Testis (tissue), 5 donors: ENCODE results near the gene PARP6. TPM values are rescaled to one million over a fixed set of nuclear protein-coding genes. Genes with fewer than 3 reads are reported as not detected.
A peak's percentile ranks its signal among the peaks of the same experiment; 100 is the strongest.

Source experiments
- DNase-seq: peaks from one replicate; pipeline ENCODE4 v3.0.0-alpha.2; 2019
- H3K27ac ChIP-seq, 2 donors: fragments of 200-600 bp; sonication (generic); one replicate each; pipeline ENCODE4 v1.5.1; 2019
- H3K27me3 ChIP-seq: fragments of 200-600 bp; sonication (generic); one replicate; pipeline ENCODE4 v1.5.1; 2019
- H3K36me3 ChIP-seq: fragments of 200-600 bp; sonication (generic); one replicate; pipeline ENCODE4 v1.5.1; 2017; ENCODE audit warnings: low read depth; ENCODE audit errors: missing control alignments
- H3K4me1 ChIP-seq: fragments of 200-600 bp; sonication (generic); one replicate; pipeline ENCODE4 v1.5.1; 2019
- H3K4me3 ChIP-seq, 2 donors: fragments of 200-600 bp; sonication (generic); one replicate each; pipeline ENCODE4 v1.5.1; 2017 to 2019
- H3K9me3 ChIP-seq: fragments of 200-600 bp; sonication (generic); one replicate; pipeline ENCODE4 v1.5.1; 2017
- POLR2A ChIP-seq: fragments of 450-650 bp; IDR thresholded peaks from one replicate; pipeline ENCODE4 v1.6.1; 2017; ENCODE audit warnings: antibody characterized with exemption, mild to moderate bottlenecking, moderate library complexity
- WGBS, 2 donors: methylation state at CpG; one replicate each; pipeline ENCODE4 v1.1.5; 2018; 5-methylcytosine and 5-hydroxymethylcytosine counted together
- intact Hi-C: fragments of 100-400 bp; cut with DNase I; formaldehyde crosslinking; loops from one replicate; pipeline ENCODE4 v1.15.1; 2023; ENCODE audit warnings: low total_unique reads
- long read RNA-seq, 2 donors: transcript quantifications; one replicate each; lab custom pipeline, GENCODE V29; 2026
- polyA plus RNA-seq: library from polyadenylated mRNA; stranded (reverse); fragments of 350-450 nt; fragmentation: Illumina TruSeq; extraction: RNeasy Lipid Tissue Mini Kit (QIAGEN cat#74804); gene quantifications from one replicate; pipeline ENCODE4 v1.2.3, GENCODE V29; 2014; ENCODE audit warnings: low read depth, low replicate concordance; ENCODE audit not compliant: insufficient read depth
- total RNA-seq, 2 donors: library from RNA; depleted of rRNA; stranded (reverse); fragments of >200 nt; gene quantifications; one replicate each; pipeline ENCODE4 v1.2.3, GENCODE V29; 2016
- TF ChIP-seq, protein P1 (sequence below), 3 experiments: fragments of 450-650 bp in 2 of 3; fragments of 200-600 bp in 1 of 3; sonication (generic) in 1 of 3; IDR thresholded peaks; one replicate each; pipeline ENCODE4 v1.5.1; 2016 to 2019; ENCODE audit warnings: antibody characterized with exemption in 3 of 3, mild to moderate bottlenecking in 2 of 3, moderate library complexity in 1 of 3

The PARP6 gene, protein sequence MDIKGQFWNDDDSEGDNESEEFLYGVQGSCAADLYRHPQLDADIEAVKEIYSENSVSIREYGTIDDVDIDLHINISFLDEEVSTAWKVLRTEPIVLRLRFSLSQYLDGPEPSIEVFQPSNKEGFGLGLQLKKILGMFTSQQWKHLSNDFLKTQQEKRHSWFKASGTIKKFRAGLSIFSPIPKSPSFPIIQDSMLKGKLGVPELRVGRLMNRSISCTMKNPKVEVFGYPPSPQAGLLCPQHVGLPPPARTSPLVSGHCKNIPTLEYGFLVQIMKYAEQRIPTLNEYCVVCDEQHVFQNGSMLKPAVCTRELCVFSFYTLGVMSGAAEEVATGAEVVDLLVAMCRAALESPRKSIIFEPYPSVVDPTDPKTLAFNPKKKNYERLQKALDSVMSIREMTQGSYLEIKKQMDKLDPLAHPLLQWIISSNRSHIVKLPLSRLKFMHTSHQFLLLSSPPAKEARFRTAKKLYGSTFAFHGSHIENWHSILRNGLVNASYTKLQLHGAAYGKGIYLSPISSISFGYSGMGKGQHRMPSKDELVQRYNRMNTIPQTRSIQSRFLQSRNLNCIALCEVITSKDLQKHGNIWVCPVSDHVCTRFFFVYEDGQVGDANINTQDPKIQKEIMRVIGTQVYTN
- total RNA-seq (100 to 1,000 TPM; 114 to 182 TPM), polyA plus RNA-seq (190 TPM)
- long read RNA-seq, donor 1, partial matches to known transcripts: 0 of 1 reads
- long read RNA-seq, donor 1, other reads (novel, unspliced or antisense): 0 of 1 reads
- long read RNA-seq, donor 2, partial matches to known transcripts: 0 of 1 reads
- long read RNA-seq, donor 2, other reads (novel, unspliced or antisense): 0 of 1 reads

DNA sequence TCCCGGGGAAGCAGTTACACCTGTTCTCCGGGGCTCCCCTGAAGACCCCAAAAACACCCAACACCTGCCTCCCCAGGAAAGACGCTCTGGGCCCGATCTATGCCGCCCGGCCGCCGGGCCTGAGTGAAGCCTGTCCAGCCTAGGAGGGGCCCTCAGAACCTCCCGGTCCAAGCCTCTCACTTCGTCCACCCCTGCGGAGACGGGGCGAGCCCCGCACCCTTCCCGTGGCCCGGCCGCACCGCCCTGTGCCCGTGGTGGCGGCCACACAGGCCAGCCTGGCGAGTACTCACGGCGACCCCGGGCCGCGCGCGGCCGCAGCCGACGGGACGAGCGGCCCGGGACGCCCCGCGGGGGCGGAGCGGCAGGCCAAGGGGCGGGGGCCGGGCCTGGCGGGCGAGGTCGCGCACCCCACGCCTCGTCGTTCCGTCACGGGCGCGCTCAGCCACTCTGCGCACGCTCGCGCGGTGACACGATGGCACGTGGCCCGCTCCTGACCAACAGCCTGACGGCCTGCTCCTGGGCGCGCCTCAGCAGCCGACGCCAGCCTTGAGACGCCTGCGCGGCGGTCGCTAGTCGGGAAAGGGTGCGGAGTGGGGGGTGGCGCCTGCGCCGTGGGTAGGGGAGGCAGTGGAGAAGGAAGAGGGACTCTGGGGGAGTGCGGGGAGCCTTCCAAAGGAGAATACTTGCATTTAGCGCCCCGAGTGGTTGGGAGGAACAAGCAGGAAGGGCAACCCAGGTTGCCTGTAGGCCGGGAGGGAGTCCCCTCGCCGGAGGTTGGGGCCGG is at the start of gene PARP6:
Gene PARP6, minus strand, starts transcription at position 342 of the 784 bp plus-strand sequence. CDS start 5,077 bp downstream, outside the sequence.
- TF ChIP-seq, protein P1, sequence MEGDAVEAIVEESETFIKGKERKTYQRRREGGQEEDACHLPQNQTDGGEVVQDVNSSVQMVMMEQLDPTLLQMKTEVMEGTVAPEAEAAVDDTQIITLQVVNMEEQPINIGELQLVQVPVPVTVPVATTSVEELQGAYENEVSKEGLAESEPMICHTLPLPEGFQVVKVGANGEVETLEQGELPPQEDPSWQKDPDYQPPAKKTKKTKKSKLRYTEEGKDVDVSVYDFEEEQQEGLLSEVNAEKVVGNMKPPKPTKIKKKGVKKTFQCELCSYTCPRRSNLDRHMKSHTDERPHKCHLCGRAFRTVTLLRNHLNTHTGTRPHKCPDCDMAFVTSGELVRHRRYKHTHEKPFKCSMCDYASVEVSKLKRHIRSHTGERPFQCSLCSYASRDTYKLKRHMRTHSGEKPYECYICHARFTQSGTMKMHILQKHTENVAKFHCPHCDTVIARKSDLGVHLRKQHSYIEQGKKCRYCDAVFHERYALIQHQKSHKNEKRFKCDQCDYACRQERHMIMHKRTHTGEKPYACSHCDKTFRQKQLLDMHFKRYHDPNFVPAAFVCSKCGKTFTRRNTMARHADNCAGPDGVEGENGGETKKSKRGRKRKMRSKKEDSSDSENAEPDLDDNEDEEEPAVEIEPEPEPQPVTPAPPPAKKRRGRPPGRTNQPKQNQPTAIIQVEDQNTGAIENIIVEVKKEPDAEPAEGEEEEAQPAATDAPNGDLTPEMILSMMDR (IDR thresholded peaks at IDR 0.05): peak; percentile 75 to 95 (median 90)
- no peak for TF ChIP-seq POLR2A
- Histone ChIP-seq H3K27ac (peak within 1 kb of the TSS; percentile 90 to 92), H3K36me3 (no peaks in the 10 kb centered on the region), H3K4me1 (peaks cover 19% of the 10 kb centered on the region), H3K27me3 (no peaks in the 10 kb centered on the region), H3K4me3 (peak within 1 kb of the TSS; percentile 81 to 89), H3K9me3 (no peaks in the 10 kb centered on the region)
- intact Hi-C loops: loop anchor here (2.0 to 10.0 kb wide), 2 partner anchors 42 to 68 kb away; partner anchors contain the start of gene PKM
- 0 to 2% methylated on average over 13 to 62 of the region's 82 CpGs for WGBS, 2 donors
- peak; percentile 97 for DNase-seq

DNA sequence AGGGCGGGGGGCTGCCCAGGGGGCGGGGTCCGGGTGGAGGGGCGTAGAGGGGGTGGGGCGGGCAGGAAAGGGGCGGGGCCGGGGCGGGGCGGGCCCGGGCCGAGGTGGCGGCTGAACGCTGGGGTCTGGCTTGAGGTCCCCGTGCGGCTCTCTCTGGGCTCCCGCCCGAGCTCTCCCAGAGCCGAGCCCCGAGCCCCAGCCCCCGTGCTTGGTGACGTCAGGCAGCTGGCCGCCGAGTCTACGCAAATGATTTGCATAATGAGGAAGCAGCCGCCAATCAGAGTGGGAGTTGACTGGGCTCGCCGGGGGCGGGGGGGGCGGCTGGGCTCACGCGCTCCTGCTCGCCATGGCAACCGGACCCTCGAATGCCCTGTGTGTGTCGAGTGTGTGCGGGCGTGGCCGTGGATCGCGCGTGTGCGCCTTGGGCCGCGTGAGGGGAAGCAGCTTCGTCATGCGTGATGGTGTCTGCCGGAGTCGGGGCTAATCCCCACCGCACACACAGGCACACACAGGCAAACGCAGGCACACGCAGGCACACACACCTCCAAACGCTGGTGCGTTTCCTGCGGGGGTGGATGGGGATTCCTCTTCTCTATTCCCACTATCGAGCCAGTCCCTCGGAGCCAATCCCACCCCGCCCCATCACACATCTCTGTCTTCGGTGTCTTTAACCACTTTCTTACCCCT is 47.8 kb upstream of the PARP6 start, which contains the start of gene CELF6:
Gene CELF6, minus strand, starts transcription at position 173 of the 687 bp plus-strand sequence. CDS start 283 bp downstream, outside the sequence.
- H3K27me3 ChIP-seq: no peaks in the 10 kb centered on the region
- intact Hi-C loops: no loop called here
- H3K27ac ChIP-seq: no peak within 1 kb of the TSS

DNA sequence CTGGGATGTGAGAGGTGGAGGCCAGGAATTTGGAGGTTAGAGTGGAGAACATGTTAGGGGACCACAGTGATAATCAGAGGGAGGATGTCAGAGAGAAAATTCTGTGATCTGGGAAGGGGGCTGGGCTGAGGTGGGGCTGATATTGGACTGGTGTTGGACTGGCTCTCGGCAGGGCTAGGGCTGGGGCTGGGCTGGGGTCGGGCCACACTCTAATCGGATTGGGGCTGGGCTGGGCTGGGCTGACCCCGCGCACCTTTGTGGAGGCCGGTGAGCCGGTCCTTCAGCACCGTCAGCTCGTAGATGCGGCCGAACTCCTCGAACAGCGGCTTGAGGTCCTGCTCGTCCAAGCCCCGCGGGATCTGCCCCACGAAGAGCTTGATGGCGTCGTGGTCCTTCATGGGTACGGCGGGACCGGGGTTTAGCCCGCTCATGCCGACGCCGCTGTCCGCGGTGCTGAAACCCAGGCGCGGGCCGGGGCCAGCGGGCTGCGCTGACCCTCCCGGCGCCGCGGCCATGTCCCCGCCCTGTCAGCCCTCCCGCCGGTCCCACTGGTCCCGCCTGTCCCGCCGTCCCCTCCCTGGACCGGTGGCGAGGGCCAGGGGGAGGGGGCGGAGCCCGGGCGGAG is 47.1 kb upstream of the PARP6 start:
- H3K27me3 ChIP-seq: no peaks in the 10 kb centered on the region
- no peaks in the 10 kb centered on the region for H3K36me3 ChIP-seq
- no peak overlapping the region for H3K27ac ChIP-seq
- no peaks in the 10 kb centered on the region for H3K9me3 ChIP-seq
- no peak for TF ChIP-seq POLR2A
- TF ChIP-seq, protein P1 (IDR thresholded peaks at IDR 0.05): no peak
- no peaks in the 10 kb centered on the region for H3K4me1 ChIP-seq
- WGBS, 2 donors: 5 to 25% methylated on average over 5 to 38 of the region's 48 CpGs
- intact Hi-C loops: no loop called here
- peak; percentile 64 for DNase-seq
- H3K4me3 ChIP-seq: peak overlapping the region; percentile 48 to 59

More for the DNA sequence above, 47.8 kb upstream of the PARP6 start, which contains the start of gene CELF6:
- TF ChIP-seq, protein P1 (IDR thresholded peaks at IDR 0.05): no peak
- no peak for TF ChIP-seq POLR2A
- Histone ChIP-seq H3K9me3 (no peaks in the 10 kb centered on the region), H3K36me3 (no peaks in the 10 kb centered on the region), H3K4me3 (peak within 1 kb of the TSS; percentile 48 to 59), H3K4me1 (no peaks in the 10 kb centered on the region)
- DNase-seq: peak; percentile 88
- 1 to 2% methylated on average over 12 to 26 of the region's 58 CpGs for WGBS, 2 donors
